Activated CD4-positive, alpha-beta T cell treated with anti-CD3 and anti-CD28 coated beads, Interleukin-2, amount 50 U/mL, for 4 hours (primary cell): ENCODE measurements around the gene SH2D6.

Experiments used
- DNase-seq, 2 experiments: peaks; one replicate each; pipeline ENCODE4 v3.0.0-alpha.2; 2020

The SH2D6 gene

DNA sequence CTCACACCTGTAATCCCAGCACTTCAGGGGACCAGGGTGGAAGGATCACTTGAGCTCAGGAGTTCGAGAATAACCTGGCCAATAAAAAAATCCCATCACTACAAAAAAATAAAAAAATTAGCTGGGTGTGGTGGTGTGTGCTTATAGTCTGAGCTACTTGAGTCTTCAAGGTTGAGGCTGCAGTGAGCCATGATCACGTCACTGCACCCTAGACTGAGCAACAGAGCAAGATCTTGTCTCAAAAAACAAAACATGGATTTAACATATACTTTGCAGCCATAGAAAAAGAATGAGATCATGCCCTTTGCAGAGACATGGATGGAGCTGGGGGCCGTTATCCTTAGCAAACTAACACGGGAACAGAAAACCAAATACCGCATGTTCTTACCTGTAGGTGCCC lies 22.2 kb downstream of the SH2D6 start:
- DNase-seq: no peak

- DNase-seq: no peak
These were observed 23.4 kb downstream of the SH2D6 start for GRCh38 chr2:85441864-85442263.

- DNase-seq: no peak
These were observed 26.2 kb downstream of the SH2D6 start for GRCh38 chr2:85444629-85445172.

DNA sequence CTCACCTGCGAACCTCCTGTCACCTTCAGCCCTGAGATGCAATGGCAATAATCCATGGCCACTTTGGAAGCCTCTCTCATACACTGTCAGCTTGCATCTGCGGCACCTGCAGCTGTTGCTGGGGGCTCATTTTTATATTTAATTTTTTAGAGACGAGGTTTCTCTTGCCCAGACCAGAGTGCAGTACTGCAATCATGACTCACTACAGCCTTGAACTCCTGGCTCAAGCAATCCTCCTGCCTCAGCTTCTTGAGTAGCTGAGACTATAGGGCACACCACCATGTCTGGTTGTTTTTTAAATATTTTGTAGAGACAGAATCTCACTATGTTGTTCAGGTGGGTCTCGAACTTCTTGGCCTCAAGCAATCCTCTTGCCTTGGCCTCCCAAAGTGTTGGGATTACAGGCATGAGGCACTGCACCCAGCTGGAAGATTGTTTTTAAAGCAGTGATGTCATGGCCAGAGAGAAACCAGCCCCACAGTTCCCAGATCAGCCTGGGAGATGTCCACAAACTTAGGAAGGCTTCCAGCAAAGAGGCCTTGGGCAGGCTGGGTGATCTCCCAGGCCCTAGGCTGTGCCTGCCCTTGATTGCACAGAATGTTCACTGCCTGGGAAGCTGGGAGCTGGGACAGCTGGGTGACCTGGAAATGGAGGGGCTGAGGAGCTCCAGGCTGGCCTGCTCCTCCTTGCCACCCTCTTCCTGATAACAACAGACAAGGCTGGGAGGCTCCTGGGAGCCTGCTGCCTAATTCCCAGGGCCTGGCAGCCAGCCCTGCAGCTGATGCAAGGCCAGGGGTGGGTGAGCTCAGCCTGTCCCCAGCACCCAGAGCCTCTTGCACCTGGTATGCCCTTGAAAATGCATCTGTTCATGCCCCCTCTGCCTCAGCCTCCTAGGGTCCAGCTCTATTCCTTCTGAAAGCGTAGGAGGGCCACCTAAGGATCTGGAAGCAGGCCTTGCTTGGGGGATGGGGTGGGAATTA lies 27.1 kb downstream of the SH2D6 start:
- DNase-seq: no peak

- no peak for DNase-seq
These were observed 28.0 kb downstream of the SH2D6 start for GRCh38 chr2:85446296-85447221.

- no peak for DNase-seq
These were observed 28.7 kb downstream of the SH2D6 start for GRCh38 chr2:85447222-85447585.

- DNase-seq: no peak
These were observed 30.1 kb downstream of the SH2D6 start for GRCh38 chr2:85448461-85449213.

- DNase-seq: no peak
These were observed 30.7 kb downstream of the SH2D6 start for GRCh38 chr2:85449214-85449588.

DNA sequence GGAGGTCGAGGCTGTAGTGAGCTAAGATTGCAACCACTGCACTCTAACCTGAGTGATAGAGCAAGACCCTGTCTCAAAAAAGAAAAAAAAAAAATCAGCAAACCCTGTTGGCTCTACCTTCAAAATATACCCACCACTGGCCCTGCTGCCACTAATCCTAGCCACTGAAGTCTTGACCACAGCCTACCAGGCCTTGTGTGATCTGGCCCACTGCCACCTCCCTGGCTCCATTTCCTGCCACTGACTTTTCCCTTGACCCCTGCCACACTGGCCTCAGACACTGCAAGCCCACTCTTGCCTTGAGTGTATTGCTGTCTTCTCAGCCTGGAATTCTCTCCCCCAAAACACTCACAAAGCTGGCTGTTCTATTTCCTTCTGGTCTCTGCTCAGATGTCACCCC lies 33.7 kb downstream of the SH2D6 start:
- no peak for DNase-seq

DNA sequence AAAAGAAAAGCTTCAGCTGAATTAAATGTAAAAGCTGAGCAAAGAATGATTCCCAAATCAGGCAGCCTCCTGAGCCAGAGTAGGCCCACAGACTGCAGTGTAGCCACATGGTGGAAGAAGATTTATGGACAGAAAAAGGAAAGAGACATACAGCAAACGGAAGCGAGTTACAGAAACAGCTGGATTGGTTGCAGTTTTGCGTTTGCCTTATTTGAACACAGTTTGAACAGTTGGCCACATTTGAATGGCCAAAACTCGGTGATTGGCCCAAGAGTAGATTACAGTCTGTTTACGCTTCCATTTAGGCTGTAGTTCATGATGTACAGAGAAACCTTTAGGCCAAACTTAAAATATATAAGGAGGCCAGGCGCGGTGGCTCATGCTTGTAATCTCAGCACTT lies 35.1 kb downstream of the SH2D6 start:
- DNase-seq: no peak

DNA sequence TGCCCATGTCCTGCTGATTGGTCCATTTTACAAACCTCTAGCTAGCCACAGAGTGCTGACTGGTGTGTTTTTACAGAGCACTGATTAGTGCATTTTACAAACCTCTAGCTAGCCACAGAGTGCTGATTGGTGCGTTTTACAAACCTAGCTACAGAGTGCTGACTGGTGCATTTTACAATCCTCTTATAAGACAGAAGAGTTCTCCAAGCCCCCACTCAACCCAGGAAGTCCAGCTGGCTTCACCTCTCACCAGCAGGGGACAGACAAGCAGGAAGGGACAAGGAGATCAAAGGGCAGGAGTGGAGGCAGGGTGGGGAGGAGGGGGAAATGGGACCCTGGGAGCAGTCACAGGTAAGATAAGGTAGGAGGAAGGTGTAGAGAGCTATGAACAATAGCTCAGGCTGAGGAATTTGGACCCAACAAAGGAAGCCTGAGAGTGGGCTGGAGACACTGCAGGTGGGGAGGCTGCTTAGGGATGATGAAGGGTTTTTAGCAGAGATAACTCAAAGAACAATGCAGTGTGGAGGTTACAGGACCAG lies 37.1 kb downstream of the SH2D6 start:
- DNase-seq: no peak

DNA sequence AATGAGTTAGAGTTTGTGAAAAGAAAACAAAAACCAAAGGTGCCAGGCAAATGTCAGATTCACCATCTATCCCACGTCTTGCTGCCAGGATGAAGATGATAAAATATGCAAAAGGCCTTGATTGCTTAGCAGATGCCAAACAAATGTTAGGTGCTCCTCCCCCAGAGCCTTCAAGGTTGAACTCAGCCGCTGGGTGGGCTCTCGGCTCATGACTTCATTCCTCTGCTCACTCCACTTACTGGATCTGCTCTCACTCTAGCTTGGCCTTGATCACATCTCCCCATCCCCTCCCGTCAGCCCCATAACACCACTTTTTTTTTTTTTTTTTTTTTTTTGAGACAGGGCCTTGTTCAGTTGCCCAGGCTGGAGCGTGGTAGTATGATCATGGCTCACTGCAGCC lies 38.5 kb downstream of the SH2D6 start:
- no peak for DNase-seq

- DNase-seq: no peak
These were observed 39.4 kb downstream of the SH2D6 start for GRCh38 chr2:85457877-85458316.

DNA sequence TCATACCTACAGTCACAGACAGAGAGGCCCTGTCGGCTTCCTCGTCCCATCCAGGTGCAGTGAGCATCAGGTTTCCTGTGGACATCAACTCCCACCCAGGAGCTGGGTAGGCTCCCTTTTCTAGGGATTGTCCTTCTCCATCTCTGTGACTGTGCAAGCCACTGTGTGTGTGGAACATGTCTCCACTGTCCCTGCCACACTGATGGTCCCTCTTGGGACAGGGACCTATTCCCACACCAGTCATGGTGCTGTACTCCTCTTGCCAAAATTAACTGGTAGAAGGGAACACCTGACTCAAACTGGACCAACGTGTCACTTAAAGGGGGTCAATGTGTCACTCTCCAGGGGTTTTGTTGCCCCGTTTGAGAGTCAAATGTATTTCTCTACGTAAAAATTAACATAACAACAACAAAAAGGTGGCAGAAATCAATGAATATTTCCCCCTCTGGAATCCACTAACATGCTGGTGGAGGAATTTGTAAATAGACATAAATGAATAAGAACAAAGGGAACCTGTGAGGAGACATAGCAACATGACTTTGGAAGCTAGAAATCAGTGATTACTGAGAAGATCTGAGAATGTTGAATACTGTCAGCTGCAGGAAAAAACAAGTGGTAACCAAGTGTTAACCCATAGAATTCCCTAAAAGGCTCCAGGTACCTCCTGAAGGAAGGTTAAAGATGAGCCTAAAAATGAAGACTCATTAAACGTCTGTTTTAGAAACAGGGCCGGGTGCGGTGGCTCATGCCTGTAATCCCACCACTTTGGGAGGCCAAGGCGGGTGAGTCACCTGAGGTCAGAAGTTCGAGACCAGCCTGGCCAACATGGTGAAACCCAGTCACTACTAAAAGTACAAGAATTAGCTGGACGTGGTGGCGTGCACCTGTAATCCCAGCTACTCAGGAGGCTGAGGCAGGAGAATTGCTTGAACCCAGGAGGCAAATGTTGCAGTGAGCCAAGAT lies 40.4 kb downstream of the SH2D6 start:
- DNase-seq: no peak

DNA sequence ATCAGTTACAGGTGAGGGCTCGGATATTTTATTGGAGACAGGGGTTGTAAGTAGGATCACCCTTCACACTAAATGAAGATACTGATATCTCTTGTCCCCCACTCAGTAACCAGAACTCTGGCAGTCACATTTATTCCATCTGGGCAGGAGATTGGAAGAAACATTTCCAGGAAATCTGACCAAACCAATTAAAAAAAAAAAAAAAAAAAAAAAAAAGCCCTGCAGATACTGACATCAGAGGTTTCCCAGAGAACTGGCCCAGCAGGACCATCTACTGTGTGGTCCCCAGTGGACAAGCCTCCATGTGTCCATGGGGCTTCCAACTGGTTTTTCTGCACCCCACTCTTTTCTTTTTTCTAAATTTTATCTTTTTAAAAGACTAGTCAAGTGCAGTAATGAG lies 41.3 kb downstream of the SH2D6 start:
- no peak for DNase-seq

DNA sequence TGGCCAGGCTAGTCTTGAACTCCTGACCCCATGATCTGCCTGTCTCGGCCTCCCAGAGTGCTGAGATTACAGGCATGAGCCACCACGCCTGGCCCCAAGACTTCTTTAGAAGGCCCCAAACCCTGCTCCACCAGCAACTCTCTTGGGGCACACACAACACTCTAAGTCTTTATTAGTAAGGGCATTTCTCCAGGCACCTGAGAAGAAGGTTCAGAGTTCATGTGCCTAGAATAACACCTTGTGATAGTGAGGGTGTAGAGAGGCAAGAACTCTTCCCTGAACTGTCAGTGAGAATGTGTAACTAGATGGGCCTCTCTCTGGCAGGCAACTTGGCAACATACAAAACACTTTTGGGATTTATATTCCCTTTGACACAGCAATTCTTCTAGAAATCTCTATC lies 43.8 kb downstream of the SH2D6 start:
- DNase-seq: no peak

DNA sequence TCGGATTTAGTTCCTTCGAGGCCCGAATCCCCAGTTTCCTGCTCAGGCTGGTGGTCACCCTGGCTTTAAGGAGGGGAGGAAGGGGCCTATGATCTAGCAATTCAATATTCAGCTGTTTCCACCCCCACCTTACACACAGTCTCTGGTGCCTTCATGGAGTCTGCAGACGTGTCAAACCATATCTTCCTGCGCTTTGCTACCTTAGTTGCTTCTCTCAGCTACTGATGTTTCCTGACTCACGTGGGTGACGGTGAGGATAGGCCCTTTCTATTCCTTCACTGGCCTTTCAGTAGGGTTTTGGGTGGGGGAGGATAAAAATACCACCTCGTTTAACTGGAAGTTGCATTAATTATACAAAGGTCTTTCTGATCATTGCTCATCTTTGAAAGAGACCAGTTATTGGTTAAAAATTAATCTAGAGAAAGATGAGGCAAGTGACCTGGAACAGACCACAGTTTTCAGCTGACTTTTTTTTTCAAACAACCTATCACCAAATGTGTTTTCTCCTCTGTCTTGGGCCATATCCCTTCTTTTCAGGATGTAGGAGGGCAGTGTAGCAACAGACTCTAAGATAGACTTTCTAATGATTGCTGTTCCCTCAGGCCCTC lies 49.7 kb downstream of the SH2D6 start:
- DNase-seq: no peak

DNA sequence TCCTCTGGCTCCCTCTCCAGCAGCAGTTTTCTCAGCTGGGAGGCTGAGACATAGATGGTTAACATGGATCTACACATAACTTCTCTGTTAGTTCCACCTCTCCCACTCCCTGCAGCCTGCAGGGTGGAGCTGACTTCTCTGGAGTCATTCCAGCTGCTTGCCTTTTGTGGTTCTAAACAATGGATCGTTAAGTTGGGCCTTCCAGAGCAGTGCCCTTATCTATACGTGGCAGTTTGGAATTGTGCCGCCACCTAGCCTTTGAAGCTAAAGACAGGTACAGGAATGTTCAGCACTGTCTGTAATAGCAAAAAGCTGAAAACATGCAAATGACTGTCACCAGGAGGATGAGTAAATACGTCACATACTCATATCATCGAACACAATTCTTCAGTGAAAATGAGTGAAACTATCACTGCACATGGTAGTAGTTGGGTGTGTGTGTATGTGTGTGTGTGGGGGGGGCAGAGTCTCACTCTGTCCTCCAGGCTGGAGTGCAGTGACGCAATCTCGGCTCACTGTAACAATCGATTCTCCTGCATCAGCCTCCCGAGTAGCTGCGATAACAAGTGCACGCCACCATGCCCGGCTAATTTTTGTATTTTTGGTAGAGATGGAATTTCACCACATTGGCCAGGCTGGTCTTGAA lies 50.3 kb downstream of the SH2D6 start:
- DNase-seq: no peak

GRCh38 chr2:85470850-85471800 lies 52.6 kb downstream of the SH2D6 start:
- no peak for DNase-seq
